NB4 (cell line): ENCODE measurements around the gene KIRREL3.

ENCODE experiments used
- CTCF ChIP-seq: IDR thresholded peaks from one replicate; pipeline ENCODE4 v1.5.1; 2012; ENCODE audit warnings: low read depth, low read length
- MAX ChIP-seq: IDR thresholded peaks from 2 replicates; pipeline ENCODE4 v1.6.1; 2011; ENCODE audit warnings: low read depth, low read length
- POLR2A ChIP-seq: IDR thresholded peaks from 2 replicates; pipeline ENCODE4 v1.6.1; 2011; ENCODE audit warnings: mild to moderate bottlenecking; ENCODE audit not compliant: insufficient read length; ENCODE audit errors: extremely low read depth

GRCh38 chr11:126601136-126601535 lies 399.4 kb downstream of the KIRREL3 start:
- TF ChIP-seq CTCF: no peak
- TF ChIP-seq POLR2A: no peak
- TF ChIP-seq MAX: no peak
